T-helper 1 cell treated with Interleukin-12 subunit alpha and Interleukin-12 subunit beta and Interleukin-4 antibody, amounts not matched to agents 30 μg/mL and 1 μg/mL, for 36 hours (primary cell): Measurements from ENCODE around the gene NFASC.

Experiments
- H3K27ac Mint-ChIP-seq: one replicate; pipeline ENCODE4 v1.8.0; 2021; ENCODE audit warnings: mild to moderate bottlenecking, mixed read lengths
- H3K27me3 Mint-ChIP-seq: one replicate; pipeline ENCODE4 v1.8.0; 2021; ENCODE audit warnings: low read depth, mixed read lengths
- H3K36me3 Mint-ChIP-seq: one replicate; pipeline ENCODE4 v1.8.0; 2021; ENCODE audit warnings: low read depth, mixed read lengths
- H3K4me1 Mint-ChIP-seq: one replicate; pipeline ENCODE4 v1.8.0; 2021; ENCODE audit warnings: low read depth, mixed read lengths
- H3K4me3 Mint-ChIP-seq: one replicate; pipeline ENCODE4 v1.8.0; 2021; ENCODE audit warnings: mild to moderate bottlenecking, moderate library complexity, mixed read lengths
- H3K9me3 Mint-ChIP-seq: one replicate; pipeline ENCODE4 v1.8.0; 2021; ENCODE audit warnings: mixed read lengths

The NFASC gene

GRCh38 chr1:204870160-204870912 is at the start of gene NFASC:
Gene NFASC, plus strand, starts transcription at chr1:204870862. Its CDS starts 73,454 bp downstream, at chr1:204944316.
- H3K9me3 Mint-ChIP-seq, result no peaks in the 10 kb centered on the region
- no peak within 1 kb of the TSS for H3K27ac Mint-ChIP-seq
- no peak within 1 kb of the TSS for H3K4me3 Mint-ChIP-seq
- H3K36me3 Mint-ChIP-seq, result no peaks in the 10 kb centered on the region
- no peaks in the 10 kb centered on the region for H3K4me1 Mint-ChIP-seq
- H3K27me3 Mint-ChIP-seq, result peaks cover 4% of the 10 kb centered on the region

DNA sequence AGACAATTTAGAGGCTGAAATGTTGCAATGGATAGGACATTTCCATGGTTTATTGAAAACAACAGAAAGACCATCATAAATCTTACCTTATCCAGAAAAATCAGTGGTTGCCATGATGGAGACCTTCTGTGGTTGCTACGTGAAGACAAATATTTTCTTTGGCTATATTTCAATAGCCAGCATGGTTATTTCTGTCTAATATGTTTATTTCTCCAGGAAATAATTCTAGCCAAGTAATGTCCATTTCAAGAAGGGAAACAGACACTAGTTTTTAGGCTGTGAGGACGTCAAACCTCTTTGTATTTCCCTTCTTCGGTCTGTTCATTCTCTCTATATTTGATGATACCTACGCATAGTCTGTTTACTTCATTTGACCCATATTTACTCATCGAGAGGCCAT is 49.2 kb upstream of the NFASC start:
- H3K4me3 Mint-ChIP-seq, result no peak overlapping the region
- peaks cover 24% of the 10 kb centered on the region for H3K27me3 Mint-ChIP-seq
- no peaks in the 10 kb centered on the region for H3K36me3 Mint-ChIP-seq
- H3K27ac Mint-ChIP-seq, result no peak overlapping the region
- H3K9me3 Mint-ChIP-seq, result no peaks in the 10 kb centered on the region
- H3K4me1 Mint-ChIP-seq, result no peaks in the 10 kb centered on the region

- H3K4me1 Mint-ChIP-seq, result no peaks in the 10 kb centered on the region
- no peak overlapping the region for H3K4me3 Mint-ChIP-seq
- no peak overlapping the region for H3K27ac Mint-ChIP-seq
- H3K9me3 Mint-ChIP-seq, result no peaks in the 10 kb centered on the region
- H3K27me3 Mint-ChIP-seq, result peaks cover 27% of the 10 kb centered on the region
- H3K36me3 Mint-ChIP-seq, result no peaks in the 10 kb centered on the region
These were observed 48.7 kb upstream of the NFASC start for GRCh38 chr1:204821924-204822323.

DNA sequence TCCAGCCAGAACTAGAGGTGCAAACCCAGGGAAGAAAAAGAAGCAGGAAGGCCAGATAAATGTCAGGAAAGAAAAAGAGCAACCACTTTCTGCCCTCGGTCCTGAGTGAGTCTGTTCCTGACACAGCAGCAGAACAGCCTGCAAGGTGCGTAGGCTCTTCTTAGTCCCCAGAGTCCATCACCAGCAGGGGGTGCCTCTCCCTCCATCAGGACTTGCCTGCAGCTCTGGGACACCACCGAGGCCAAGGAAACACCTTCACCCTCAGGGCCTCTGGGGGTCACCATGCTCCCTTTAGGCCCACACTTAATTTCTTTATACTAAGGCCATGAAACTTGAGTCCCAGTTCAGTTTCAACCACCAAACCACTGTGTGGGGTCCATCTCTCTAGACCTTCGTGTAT is 43.7 kb upstream of the NFASC start:
- Mint-ChIP-seq H3K4me3 (no peak overlapping the region), H3K36me3 (no peaks in the 10 kb centered on the region), H3K4me1 (no peaks in the 10 kb centered on the region), H3K27me3 (peaks cover 57% of the 10 kb centered on the region), H3K27ac (no peak overlapping the region), H3K9me3 (no peaks in the 10 kb centered on the region)

DNA sequence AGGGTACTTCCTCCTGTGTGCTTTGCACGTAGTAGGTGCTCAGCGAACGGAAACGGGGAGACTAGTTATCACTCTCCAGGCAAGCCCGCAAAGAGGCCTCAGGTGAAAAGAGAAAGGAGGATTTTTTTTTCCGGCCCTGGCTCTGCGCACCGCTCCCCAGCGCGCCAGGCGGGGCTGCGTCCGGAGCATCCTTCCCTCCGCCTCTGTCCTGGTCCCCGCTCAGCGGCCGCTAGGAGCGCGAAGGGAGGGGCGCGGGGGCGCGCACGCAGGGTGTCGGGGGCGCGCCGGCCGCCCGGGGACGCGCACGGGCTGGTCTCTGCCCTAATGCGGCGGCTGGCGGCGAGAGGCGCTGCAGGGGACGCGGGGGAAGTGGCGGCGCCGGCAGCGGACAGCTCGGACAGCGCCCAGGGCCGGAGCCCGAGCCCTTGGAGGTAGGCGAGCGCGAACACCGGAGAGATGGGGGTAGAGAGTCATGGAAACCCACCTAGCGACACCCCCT is 42.3 kb upstream of the NFASC start:
- H3K4me3 Mint-ChIP-seq, result peak overlapping the region; percentile 47
- H3K9me3 Mint-ChIP-seq, result no peaks in the 10 kb centered on the region
- no peaks in the 10 kb centered on the region for H3K4me1 Mint-ChIP-seq
- peaks cover 58% of the 10 kb centered on the region for H3K27me3 Mint-ChIP-seq
- H3K36me3 Mint-ChIP-seq, result no peaks in the 10 kb centered on the region
- H3K27ac Mint-ChIP-seq, result no peak overlapping the region

- no peaks in the 10 kb centered on the region for H3K4me1 Mint-ChIP-seq
- H3K9me3 Mint-ChIP-seq, result no peaks in the 10 kb centered on the region
- H3K36me3 Mint-ChIP-seq, result no peaks in the 10 kb centered on the region
- peaks cover 63% of the 10 kb centered on the region for H3K27me3 Mint-ChIP-seq
- H3K4me3 Mint-ChIP-seq, result peak overlapping the region; percentile 49
- no peak overlapping the region for H3K27ac Mint-ChIP-seq
These were observed 41.4 kb upstream of the NFASC start for GRCh38 chr1:204829133-204829825.

- Mint-ChIP-seq H3K9me3 (no peaks in the 10 kb centered on the region), H3K4me1 (no peaks in the 10 kb centered on the region), H3K27ac (no peak overlapping the region), H3K27me3 (peaks cover 70% of the 10 kb centered on the region), H3K36me3 (no peaks in the 10 kb centered on the region), H3K4me3 (no peak overlapping the region)
These were observed 39.9 kb upstream of the NFASC start for GRCh38 chr1:204830747-204831146.

- no peak overlapping the region for H3K27ac Mint-ChIP-seq
- H3K9me3 Mint-ChIP-seq, result no peaks in the 10 kb centered on the region
- peaks cover 70% of the 10 kb centered on the region for H3K27me3 Mint-ChIP-seq
- H3K4me3 Mint-ChIP-seq, result no peak overlapping the region
- no peaks in the 10 kb centered on the region for H3K4me1 Mint-ChIP-seq
- no peaks in the 10 kb centered on the region for H3K36me3 Mint-ChIP-seq
These were observed 39.5 kb upstream of the NFASC start for GRCh38 chr1:204831186-204831585.

- Mint-ChIP-seq H3K36me3 (no peaks in the 10 kb centered on the region), H3K9me3 (no peaks in the 10 kb centered on the region), H3K4me3 (no peak overlapping the region), H3K27me3 (peaks cover 46% of the 10 kb centered on the region), H3K4me1 (no peaks in the 10 kb centered on the region), H3K27ac (no peak overlapping the region)
These were observed 36.3 kb upstream of the NFASC start for GRCh38 chr1:204834336-204834735.

DNA sequence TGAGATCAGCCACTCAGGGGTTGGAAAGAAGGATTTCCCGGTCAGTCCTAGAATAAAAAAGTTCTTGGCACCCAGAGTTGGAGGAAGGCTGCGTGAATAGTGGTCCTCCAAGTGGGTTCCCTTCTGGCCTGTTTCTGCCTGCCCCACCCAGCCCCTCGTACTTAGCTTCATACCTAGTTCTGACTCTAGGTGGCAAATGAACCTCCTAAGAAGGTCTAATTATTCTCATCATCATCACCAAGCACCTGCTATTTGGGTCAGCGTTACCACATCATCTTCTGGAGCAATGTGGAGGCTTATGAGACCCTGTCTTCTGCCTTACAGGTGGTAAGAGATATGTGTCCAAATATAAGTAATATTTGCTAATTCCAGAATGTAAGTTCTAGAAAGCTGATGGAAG is 35.9 kb upstream of the NFASC start:
- no peaks in the 10 kb centered on the region for H3K36me3 Mint-ChIP-seq
- no peaks in the 10 kb centered on the region for H3K4me1 Mint-ChIP-seq
- no peak overlapping the region for H3K4me3 Mint-ChIP-seq
- H3K9me3 Mint-ChIP-seq, result no peaks in the 10 kb centered on the region
- no peak overlapping the region for H3K27ac Mint-ChIP-seq
- peaks cover 42% of the 10 kb centered on the region for H3K27me3 Mint-ChIP-seq

DNA sequence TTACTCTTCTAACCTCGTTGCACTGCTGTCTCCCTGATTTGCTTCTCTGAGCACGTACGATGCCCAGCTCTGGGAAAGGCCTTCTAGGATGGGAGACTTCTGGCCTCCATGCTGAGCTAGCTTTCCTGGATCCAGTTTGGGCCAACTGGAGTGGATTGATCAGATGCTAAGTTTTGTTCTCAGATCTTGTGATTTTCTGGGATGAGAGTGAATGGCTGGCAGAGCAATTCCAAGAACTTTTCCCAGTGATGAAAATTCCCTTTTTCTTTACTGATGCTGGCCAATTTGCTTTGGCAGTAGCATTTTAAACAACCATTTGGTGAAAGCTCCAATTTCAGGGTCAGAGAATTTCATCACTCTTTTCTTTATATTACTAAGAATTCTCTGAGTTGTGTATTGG is 34.9 kb upstream of the NFASC start:
- Mint-ChIP-seq H3K4me1 (no peaks in the 10 kb centered on the region), H3K27ac (no peak overlapping the region)

DNA sequence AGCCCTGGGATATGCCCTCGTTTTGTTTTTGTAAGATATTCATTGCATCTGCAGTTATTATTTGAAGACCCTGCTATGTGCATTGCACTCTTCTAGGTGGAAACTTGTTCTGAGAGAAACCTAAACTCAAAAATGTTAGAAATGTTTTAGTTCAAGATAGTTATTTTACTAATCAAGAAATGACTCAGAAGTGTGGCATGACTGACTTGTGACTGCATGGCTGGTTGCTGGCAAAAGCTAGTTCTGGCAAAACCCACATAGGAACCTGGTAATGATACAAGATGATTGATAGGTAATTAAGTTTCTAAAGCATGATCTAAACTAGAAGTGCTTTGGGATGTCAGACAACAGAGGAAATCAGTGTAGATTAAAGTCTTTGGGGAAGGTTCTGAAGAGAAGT is 33.8 kb upstream of the NFASC start:
- Mint-ChIP-seq H3K9me3 (no peaks in the 10 kb centered on the region), H3K4me1 (peaks cover 2% of the 10 kb centered on the region), H3K4me3 (no peak overlapping the region), H3K27ac (no peak overlapping the region), H3K36me3 (no peaks in the 10 kb centered on the region), H3K27me3 (peaks cover 21% of the 10 kb centered on the region)

More for the DNA sequence above, 34.9 kb upstream of the NFASC start:
- peaks cover 32% of the 10 kb centered on the region for H3K27me3 Mint-ChIP-seq
- H3K4me3 Mint-ChIP-seq, result no peak overlapping the region
- H3K9me3 Mint-ChIP-seq, result no peaks in the 10 kb centered on the region
- H3K36me3 Mint-ChIP-seq, result no peaks in the 10 kb centered on the region

DNA sequence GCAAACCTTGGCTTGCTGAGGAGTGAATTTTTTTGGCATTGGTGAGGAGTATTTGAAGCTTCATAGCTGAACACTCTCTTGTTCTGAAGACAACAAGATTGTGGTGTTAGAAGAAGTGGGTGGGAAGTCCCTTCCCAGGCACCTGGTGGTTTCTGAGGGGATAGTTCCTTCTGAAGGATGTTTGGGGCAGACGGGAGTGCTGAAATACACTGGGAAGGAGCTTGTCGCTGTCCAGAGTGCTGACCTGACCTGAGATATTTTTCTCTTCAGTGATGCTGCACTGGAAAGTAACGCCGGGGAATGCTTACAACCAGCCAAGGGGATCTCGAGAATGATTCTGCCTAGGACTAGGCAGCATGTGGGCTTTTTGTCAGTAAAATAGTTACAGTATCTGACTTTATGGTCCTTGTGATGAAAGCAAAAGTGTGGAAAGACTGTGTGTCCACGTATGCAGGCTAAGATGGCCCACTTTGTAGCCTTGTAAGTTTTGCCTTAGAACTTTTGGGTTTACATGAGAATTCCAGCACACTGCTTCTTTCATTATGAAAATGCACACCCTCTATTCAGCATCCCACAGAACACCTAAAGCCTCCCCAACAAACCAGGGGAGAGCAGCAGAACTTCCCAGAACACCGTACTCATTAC is 33.1 kb upstream of the NFASC start:
- Mint-ChIP-seq H3K4me1 (peaks cover 3% of the 10 kb centered on the region), H3K27me3 (peaks cover 16% of the 10 kb centered on the region), H3K9me3 (no peaks in the 10 kb centered on the region), H3K27ac (no peak overlapping the region), H3K36me3 (no peaks in the 10 kb centered on the region), H3K4me3 (no peak overlapping the region)

- Mint-ChIP-seq H3K36me3 (no peaks in the 10 kb centered on the region), H3K27ac (no peak overlapping the region), H3K9me3 (no peaks in the 10 kb centered on the region), H3K4me1 (peaks cover 3% of the 10 kb centered on the region), H3K27me3 (peaks cover 13% of the 10 kb centered on the region), H3K4me3 (no peak overlapping the region)
These were observed 29.3 kb upstream of the NFASC start for GRCh38 chr1:204841316-204841715.

- H3K27me3 Mint-ChIP-seq, result peaks cover 13% of the 10 kb centered on the region
- H3K27ac Mint-ChIP-seq, result no peak overlapping the region
- H3K9me3 Mint-ChIP-seq, result no peaks in the 10 kb centered on the region
These were observed 28.9 kb upstream of the NFASC start for GRCh38 chr1:204841798-204842197.

More at GRCh38 chr1:204841798-204842197, 28.9 kb upstream of the NFASC start:
- no peak overlapping the region for H3K4me3 Mint-ChIP-seq
- H3K36me3 Mint-ChIP-seq, result no peaks in the 10 kb centered on the region
- peaks cover 3% of the 10 kb centered on the region for H3K4me1 Mint-ChIP-seq
